GM19324 (cell line): ENCODE results near the gene RPS6KA2.

ENCODE experiments used
- ATAC-seq: cut with Tn5 transposase; IDR thresholded peaks from one replicate; pipeline ENCODE4 v1.9.1; 2021; ENCODE audit warnings: mild to moderate bottlenecking, moderate library complexity; ENCODE audit not compliant: unreplicated experiment, low FRiP score

Gene RPS6KA2

GRCh38 chr6:166361077-166361429, 266.0 kb downstream of the RPS6KA2 start:
- no peak for ATAC-seq

GRCh38 chr6:166360243-166361076, 266.6 kb downstream of the RPS6KA2 start:
- no peak for ATAC-seq
